ENCODE data around the gene ABHD6.
"Not testable (repeated sequence)": the region's sequence is repeated elsewhere in the genome, so short reads cannot be mapped to it uniquely, and the experiment has no call there.

The ABHD6 gene

GRCh38 chr3:58242340-58242739 lies 4.7 kb downstream of the ABHD6 start:
- no peak for DNase-seq (ENCODE audit: low read depth in 1 of 2, low spot score in 1 of 2)

- DNase-seq (ENCODE audit: low read depth in 1 of 2, low spot score in 1 of 2): not testable (repeated sequence)
These were observed 5.3 kb downstream of the ABHD6 start for GRCh38 chr3:58242860-58243259.

GRCh38 chr3:58243976-58244585 lies 6.5 kb downstream of the ABHD6 start:
- no peak for DNase-seq (ENCODE audit: low read depth in 1 of 2, low spot score in 1 of 2)

GRCh38 chr3:58246148-58247047 lies 8.8 kb downstream of the ABHD6 start:
- no peak for DNase-seq (ENCODE audit: low read depth in 1 of 2, low spot score in 1 of 2)

- no peak for DNase-seq (ENCODE audit: low read depth in 1 of 2, low spot score in 1 of 2)
These were observed 11.9 kb downstream of the ABHD6 start for GRCh38 chr3:58249358-58250092.

GRCh38 chr3:58250093-58250707 lies 12.6 kb downstream of the ABHD6 start:
- no peak for DNase-seq (ENCODE audit: low read depth in 1 of 2, low spot score in 1 of 2)

GRCh38 chr3:58251631-58252035 lies 14.0 kb downstream of the ABHD6 start:
- no peak for DNase-seq (ENCODE audit: low read depth in 1 of 2, low spot score in 1 of 2)

GRCh38 chr3:58254144-58254543 lies 16.6 kb downstream of the ABHD6 start:
- no peak for DNase-seq (ENCODE audit: low read depth in 1 of 2, low spot score in 1 of 2)

GRCh38 chr3:58256061-58256460 lies 18.5 kb downstream of the ABHD6 start:
- no peak for DNase-seq (ENCODE audit: low read depth in 1 of 2, low spot score in 1 of 2)

- DNase-seq (ENCODE audit: low read depth in 1 of 2, low spot score in 1 of 2): no peak
These were observed 18.9 kb downstream of the ABHD6 start for GRCh38 chr3:58256511-58256910.

GRCh38 chr3:58258392-58259055 lies 20.9 kb downstream of the ABHD6 start:
- no peak for DNase-seq (ENCODE audit: low read depth in 1 of 2, low spot score in 1 of 2)

GRCh38 chr3:58260261-58260731 lies 22.7 kb downstream of the ABHD6 start:
- no peak for DNase-seq (ENCODE audit: low read depth in 1 of 2, low spot score in 1 of 2)

- no peak for DNase-seq (ENCODE audit: low read depth in 1 of 2, low spot score in 1 of 2)
These were observed 23.1 kb downstream of the ABHD6 start for GRCh38 chr3:58260733-58261132.

- DNase-seq (ENCODE audit: low read depth in 1 of 2, low spot score in 1 of 2): no peak
These were observed 24.5 kb downstream of the ABHD6 start for GRCh38 chr3:58261954-58262666.

- DNase-seq (ENCODE audit: low read depth in 1 of 2, low spot score in 1 of 2): no peak
These were observed 29.0 kb downstream of the ABHD6 start for GRCh38 chr3:58266577-58266976.

GRCh38 chr3:58267543-58267942 lies 30.0 kb downstream of the ABHD6 start:
- not testable (repeated sequence) for DNase-seq (ENCODE audit: low read depth in 1 of 2, low spot score in 1 of 2)

- DNase-seq (ENCODE audit: low read depth in 1 of 2, low spot score in 1 of 2): no peak
These were observed 31.8 kb downstream of the ABHD6 start for GRCh38 chr3:58269356-58269755.

- DNase-seq (ENCODE audit: low read depth in 1 of 2, low spot score in 1 of 2): no peak
These were observed 32.9 kb downstream of the ABHD6 start for GRCh38 chr3:58270485-58270884.

GRCh38 chr3:58271901-58272501 lies 34.4 kb downstream of the ABHD6 start:
- DNase-seq (ENCODE audit: low read depth in 1 of 2, low spot score in 1 of 2): no peak

- DNase-seq (ENCODE audit: low read depth in 1 of 2, low spot score in 1 of 2): no peak
These were observed 35.3 kb downstream of the ABHD6 start for GRCh38 chr3:58272891-58273290.
